COLO829 (cell line): ENCODE data around the gene CMIP.

ENCODE experiments used
- DNase-seq: peaks from one replicate; pipeline ENCODE4 v3.0.0; 2012; ENCODE audit warnings: low spot score

Gene CMIP

GRCh38 chr16:81624760-81625543 lies 180.3 kb downstream of the CMIP start:
- DNase-seq, result no peak

- no peak for DNase-seq
Measured at GRCh38 chr16:81625544-81626153, 181.0 kb downstream of the CMIP start.

GRCh38 chr16:81626181-81626674 lies 181.6 kb downstream of the CMIP start:
- DNase-seq, result no peak

GRCh38 chr16:81627024-81627423 lies 182.4 kb downstream of the CMIP start:
- DNase-seq, result no peak

- no peak for DNase-seq
Measured at GRCh38 chr16:81627729-81628244, 183.2 kb downstream of the CMIP start.

GRCh38 chr16:81629034-81629802 lies 184.6 kb downstream of the CMIP start:
- no peak for DNase-seq

- no peak for DNase-seq
Measured at GRCh38 chr16:81629896-81630634, 185.5 kb downstream of the CMIP start.

- DNase-seq, result no peak
Measured at GRCh38 chr16:81630635-81631031, 186.0 kb downstream of the CMIP start.

- DNase-seq, result no peak
Measured at GRCh38 chr16:81632392-81633146, 188.0 kb downstream of the CMIP start.

- no peak for DNase-seq
Measured at GRCh38 chr16:81633147-81633619, 188.6 kb downstream of the CMIP start.

GRCh38 chr16:81633680-81634379 lies 189.2 kb downstream of the CMIP start:
- no peak for DNase-seq

- DNase-seq, result peak; percentile 34
Measured at GRCh38 chr16:81634380-81635062, 189.9 kb downstream of the CMIP start.

- no peak for DNase-seq
Measured at GRCh38 chr16:81635063-81635937, 190.7 kb downstream of the CMIP start.

- no peak for DNase-seq
Measured at GRCh38 chr16:81636298-81636993, 191.8 kb downstream of the CMIP start.

- DNase-seq, result no peak
Measured at GRCh38 chr16:81637336-81638235, 193.0 kb downstream of the CMIP start.

- no peak for DNase-seq
Measured at GRCh38 chr16:81638286-81638945, 193.8 kb downstream of the CMIP start.
